ENCODE results near the gene NMNAT2.
"Not testable (repeated sequence)": the region's sequence is repeated elsewhere in the genome, so short reads cannot be mapped to it uniquely, and the experiment has no call there.

NMNAT2 gene

DNA sequence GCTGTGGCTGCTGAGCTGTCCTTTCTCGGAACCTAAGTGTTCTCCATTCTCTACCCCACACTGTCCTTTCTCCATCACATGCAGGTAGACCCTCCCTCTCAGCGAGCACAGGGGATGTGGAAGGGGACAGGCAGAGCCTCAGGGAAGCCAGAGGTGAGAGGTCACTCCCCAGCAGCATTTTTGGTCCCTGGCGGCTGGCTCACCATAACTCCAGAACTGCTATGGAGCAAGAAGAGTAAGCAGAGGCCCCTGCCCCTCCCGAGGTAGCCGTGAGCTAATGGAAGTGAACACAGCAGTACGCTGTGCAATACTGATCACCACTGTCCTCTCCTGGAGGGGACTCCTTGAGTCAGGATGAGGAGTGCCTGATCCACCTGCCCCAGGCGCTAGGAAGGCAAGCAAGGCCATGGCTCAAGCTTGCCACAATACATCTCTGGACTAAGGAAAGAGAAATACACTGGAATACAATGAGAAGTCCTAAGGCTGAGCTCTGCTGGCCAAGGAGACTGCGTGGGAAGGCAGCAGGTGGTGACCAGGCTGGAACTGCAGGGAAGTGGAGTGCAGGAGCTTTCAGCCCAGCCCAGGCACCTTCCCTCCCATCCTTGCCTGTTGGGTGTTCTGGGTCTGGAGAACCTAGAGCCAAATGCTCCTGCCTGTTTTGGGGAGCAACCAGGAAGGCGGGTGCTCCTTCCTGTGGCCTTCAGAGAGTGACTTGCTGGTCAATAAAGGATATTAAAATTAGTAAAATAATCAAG, 135.9 kb downstream of the NMNAT2 start:
- no peak for DNase-seq

DNA sequence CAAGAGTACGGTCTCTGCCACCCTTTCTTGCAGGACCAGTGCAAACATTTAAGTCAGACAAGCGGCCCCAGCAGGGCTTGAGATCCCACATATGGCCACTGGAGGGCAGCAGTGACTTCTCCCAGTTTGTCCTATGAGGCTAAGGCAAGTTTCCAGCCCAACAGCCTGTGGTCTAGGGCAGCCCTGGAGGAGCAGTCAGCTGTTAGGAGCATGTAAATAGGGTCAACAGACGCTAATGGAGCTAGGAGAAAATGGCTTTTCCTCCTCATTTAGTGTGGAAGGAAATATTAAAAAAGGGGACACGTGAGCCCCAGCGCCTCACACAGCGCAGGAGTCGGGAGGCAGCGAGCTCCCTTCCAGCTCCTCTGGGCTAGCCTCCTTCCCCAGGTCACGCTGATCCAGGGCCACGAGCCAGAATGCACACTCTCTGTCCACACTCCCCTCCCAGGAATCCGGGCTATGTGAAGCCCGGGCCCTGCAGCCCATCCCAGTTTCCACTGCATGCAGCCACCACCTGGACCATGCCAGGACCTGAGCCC, 136.6 kb downstream of the NMNAT2 start:
- peak; percentile 82 for DNase-seq

DNA sequence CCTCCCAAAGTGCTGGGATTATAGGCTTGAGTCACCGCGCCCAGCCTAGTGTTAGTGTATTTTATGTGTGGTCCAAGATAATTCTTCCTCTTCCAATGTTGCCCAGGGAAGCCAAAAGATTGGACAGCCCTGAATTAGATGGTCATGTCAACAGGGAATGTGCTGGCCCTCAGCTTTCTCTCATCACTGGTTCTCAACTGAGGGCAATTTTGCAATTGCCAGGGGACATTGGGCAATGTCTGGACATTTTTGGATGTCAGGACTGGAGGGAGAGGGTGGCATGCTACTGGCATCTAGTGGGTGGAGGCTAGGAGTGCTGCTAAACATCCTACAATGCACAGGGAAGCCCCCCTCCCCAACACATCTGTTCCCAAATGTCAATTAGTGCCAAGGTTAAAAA, 137.1 kb downstream of the NMNAT2 start:
- no peak for DNase-seq

DNA sequence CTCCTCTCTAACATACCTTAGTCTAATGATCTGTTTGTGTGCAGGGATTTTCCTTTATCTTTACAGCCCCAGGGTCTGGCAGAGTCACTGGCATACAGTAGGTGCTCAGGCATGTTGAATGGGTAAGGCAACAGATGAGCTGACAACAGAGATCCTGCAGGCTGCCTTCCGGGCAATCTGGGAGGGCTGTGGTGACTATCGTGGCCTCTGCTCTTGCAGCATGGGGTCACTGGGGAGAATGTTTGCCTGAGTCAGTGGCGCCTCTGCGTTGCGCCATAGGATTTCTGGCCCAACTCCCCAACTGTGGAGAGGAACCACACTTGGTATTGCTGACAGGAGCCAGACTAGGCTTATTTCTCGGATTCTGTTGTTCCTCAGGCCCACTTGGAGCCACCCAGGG, 138.3 kb downstream of the NMNAT2 start:
- DNase-seq, result no peak

DNA sequence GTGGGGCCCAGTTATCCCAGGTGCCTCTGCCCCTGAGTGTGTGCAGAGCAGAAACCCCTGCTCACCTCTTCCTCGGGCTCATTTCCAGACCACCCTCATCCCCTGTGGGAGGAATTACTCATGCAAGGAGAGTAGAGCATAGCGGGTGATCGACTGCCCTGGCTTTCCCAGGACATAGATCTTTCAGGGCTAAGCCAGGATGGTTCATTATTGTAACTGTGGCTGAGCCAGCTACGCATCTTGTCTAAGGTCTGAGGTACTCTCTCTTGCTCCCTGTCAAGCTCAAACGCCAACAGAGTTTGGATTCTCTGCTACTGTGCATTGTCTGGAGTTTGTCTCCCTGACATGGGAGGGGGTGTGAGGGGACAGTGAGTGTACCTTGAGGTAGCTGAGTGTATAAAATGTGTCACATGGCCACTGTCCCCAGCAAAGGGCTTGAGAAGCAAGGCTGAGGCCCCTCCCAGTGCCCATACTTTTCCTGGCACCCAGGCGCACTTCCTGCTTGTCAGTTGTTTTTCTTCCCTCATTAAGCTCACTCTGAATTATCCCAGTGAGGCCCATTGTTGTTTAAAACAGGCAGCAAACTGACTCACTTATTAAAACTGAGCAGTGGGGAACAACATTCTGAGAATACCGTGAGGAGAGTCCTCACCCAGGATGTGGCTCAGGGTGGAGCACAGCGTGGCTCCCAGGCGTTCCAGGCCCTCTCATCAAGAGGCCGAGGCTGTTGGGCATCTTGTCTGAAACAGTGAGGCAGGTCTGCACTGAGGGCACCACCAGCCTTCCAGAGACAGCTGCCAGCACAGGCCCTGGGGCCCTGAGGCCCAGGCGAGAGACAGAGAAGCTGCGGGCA, 139.2 kb downstream of the NMNAT2 start:
- DNase-seq, result no peak

DNA sequence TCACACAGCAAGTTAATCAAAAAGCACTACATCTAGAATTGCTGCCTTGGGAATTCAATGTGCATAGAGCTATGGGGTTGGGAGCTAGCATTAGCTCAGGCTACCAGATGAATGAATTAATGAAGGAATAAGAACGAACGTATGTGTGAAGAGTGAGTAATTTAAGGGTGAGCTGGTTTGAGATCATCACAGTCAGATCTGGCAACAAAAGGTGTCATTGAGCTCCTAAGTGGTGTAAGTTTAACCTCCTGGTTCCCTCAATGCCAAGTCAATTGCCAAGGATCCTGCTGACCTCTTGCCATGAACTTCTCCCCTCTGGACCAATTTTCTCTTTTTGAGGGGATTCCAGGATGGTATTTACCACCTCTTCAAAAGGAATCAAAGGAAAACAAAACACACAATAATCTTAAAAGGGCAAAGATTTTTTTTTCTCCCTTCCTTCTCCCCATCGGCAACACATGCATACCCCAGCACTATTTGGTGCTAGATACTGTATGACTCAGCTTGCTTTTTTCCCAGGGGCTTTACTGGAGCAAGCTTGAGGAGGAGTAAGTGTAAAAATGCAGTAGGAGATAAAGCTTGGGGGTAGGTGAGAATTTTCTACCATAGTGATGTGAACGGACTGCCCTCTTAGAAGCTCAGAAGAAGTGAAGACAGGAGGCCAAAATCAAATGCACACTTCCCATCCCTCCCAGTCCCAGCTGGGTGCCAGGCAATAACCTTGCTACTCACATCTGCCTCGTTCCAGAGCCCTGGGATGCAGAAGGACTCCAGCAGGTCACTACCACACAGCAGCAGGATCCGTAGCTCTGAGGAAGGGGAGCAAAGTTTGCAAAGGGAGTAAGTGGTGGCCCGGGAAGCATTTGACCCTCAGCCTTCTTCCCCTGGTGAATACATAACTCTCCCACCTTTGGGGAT, 140.1 kb downstream of the NMNAT2 start:
- DNase-seq, result no peak

DNA sequence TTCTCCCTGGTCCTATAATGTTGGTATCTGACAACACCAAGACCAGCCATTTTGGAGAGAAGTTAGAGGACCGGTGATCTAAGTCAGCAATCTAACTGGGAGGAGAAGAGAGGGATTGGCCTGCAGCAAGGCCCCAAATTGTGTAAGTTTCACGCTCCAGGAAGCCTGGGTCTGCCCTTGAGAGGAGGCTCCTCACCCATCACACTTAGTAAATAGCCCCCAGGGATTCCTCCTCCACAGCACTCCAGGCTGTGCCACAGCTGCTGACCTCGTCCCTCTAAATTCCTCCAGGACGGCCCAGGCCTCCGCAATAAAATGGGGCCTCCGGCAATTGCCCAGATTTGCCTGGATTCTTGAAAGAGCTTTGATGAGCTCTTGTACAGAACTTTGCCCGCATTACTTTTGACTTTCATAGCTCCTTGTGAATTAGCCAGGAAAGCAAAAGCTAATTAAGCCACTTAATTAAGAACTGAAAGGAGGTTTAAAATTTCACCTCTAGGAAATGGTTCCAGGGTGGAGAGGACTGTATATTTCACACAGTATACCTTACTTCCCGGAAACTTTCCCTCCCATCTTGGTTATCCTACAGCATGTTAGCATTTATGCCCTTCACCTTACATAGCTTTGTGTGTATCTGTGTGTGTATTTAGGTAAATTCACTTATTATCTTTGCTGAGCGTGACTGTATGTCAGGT, 141.6 kb downstream of the NMNAT2 start:
- DNase-seq, result no peak

DNA sequence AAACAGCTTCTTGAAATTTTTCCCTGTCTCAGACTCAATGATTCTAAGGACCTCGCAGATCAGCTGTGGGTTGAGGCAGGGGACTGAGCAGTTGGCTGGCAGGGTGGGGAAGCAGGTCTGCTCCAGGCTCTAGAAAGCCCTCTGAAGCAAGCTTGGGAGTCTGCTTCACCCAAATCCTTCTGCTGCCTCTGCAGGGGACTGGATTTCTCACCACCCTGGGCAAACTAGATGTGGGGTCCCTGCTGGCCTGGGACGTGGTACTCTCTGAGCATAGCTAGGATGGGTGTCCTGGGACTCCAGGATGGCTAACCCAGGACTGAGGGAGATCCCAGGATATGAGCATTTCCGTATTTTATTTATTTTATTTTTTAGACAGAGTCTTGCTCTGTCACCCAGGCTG, 142.9 kb downstream of the NMNAT2 start:
- no peak for DNase-seq

DNA sequence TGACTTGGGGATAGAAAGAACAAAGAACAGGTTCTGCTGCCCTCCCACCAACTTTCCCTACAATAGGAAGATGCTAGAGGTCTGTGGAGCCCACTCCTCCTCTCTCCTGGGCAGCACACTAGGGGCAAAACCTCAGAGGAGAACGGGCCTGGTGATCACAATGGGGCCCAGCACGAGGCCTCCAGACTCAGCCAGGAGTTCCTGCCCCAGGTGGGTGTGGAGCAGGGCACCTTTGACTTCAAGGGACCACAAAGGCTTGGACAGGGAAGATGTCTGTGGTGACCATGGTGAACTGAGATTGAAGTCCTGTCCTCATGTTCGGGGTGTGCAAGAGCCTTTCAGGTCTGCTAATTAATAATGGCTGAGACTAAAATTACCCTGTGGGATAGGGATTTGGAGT, 143.3 kb downstream of the NMNAT2 start:
- no peak for DNase-seq

DNA sequence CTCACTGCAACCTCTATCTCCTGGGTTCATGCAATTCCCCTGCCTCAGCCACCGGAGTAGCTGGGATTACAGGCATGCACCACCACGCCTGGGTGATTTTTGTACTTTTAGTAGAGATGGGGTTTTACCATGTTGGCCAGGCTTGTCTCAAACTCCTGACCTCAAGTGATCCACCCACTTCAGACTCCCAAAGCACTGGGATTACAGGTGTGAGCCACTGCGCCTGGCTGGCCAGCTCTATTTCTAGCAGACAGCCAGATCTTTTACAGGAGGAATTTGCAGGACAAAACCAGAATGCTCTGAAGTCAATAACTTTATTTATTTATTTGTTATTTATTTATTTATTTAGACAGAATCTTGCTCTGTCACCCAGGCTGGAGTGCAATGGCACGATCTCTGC, 144.2 kb downstream of the NMNAT2 start:
- not testable (repeated sequence) for DNase-seq

DNA sequence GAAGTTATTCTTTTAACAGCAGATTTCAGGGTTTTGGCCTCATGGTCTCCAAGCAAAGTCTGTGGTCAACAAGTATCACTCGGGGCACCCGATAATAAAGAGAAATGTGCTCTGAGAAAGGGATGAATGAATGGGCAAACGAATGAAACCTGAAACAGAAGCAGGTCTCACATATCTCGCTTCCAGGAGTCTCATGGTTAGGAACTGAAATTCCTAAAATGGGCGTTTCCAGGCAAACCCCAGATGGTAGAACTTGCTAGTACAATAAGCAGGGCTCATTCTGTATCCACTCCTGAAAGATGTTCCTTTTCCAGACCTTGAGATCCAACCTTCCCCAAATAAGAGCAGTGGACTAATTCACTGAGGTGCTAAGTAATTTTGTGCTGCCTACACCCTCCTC, 144.9 kb downstream of the NMNAT2 start:
- DNase-seq, result no peak

DNA sequence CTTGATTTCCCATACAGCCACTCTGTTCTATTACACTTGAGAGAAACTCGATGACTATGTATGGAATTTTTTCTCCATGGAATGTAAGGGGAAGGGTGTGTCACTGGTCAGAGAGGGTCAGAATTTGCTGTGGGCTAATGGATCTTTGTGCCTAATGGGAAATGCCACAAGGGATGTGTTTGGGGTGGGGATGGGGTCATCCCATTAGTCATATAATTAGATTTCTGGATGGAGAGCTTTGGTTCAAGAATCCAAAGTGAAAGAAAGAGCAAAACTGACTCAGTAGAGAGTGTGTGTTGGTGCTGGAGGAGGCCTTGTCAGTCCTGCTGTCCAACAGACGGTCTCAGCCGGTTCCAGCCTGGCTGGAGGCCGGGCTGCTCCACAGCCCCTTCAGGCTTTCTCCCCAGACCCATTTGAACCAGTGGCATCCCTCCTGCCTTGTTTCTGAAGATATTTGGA, 145.8 kb downstream of the NMNAT2 start:
- DNase-seq, result no peak

DNA sequence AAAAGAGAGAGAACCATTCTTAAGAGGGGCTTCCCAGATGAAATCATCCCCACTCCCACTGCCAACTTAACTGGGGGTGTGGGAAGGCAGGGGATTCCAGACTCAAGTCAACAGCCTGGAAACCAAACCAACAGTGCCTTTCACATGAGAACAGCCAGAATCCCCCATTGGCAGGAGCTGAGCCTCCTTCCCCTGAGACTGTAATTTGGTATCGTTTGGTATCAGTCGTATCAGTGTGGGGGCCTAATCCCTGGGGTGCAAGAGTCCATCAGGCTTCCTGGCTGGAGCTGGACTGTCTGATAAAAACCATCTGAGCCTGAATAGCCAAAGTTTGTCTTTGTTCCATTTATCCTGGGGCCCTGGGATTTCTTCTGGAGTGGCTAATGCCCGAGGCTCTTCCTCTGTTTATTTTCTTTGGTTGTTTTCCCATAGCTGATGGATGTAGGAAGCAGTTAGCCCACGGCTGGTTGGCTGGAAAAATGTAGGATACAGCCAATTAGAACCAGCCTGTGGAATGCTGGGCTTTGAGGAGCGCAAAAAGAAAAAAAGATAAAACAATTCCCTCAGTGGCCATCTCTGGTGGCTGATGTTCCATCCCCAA, 147.5 kb downstream of the NMNAT2 start:
- no peak for DNase-seq

DNA sequence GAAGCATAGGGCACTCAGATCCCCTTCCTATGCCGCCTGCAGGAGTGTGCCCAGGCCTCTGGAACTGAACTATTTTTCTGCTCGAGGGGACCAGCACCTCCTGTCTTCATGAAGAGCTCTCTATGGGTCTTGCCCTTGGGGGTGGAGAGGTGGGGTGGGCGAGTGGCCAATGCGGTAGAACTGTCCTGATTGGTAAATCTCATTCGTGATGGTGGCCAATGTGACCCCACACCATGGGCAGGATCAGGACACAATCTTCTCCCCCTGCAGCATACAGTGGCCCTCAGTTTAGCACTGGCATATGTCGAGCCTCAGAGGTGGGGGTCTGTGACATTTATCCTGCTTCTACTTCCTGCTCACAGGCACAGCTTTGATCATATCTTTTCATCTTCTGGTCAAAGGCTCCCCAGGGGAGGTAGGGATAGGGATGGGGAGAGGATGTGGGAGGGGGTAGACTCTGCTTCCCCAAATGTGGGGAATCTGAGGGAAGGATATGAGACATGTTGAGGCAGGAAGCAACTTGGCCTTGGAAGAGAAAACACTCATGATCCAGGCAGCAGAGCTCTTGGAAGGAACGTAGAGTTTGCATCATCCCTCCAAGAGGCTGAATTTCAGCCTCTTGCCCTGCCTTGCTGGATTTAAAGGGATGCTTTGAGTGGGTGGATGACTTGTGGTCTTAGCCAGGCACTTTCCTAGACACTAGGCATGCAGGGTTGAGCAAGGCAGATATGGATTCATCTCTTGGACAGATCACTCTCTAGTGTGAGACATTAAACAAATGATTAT, 150.3 kb downstream of the NMNAT2 start:
- DNase-seq, result no peak

DNA sequence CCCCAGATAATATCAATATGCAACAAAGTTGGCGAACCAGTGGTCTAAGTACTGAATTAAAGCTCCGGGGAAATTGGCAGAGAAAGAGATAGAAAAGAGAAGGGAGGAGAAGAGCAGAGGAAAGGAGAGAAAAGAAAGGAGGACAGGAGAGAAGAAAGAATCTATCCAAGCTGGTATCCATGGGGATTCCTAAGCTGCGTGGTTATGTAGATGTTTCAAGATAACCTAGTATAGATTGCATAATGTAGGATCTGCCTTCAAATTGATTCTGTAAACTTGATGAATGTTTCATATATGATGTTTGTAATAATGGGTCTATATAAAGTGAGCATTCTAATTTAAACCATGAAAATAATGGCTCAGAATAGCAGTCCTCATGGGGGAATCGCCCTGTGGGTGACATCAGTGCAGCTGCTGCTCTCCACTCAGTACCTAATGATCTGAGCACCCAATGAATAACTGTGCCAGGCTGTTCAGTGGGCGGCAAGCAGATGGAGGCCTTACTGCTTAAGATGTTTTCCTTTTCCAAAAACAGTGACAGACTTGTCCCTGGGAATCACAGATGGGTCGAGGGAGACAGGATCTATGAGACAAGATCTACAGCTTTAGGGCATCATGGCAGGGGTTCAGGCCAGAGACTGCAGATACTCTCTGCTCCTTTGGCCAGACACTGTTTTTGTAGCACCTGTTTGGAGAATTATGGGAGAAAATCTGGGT, 154.1 kb downstream of the NMNAT2 start:
- DNase-seq, result no peak

DNA sequence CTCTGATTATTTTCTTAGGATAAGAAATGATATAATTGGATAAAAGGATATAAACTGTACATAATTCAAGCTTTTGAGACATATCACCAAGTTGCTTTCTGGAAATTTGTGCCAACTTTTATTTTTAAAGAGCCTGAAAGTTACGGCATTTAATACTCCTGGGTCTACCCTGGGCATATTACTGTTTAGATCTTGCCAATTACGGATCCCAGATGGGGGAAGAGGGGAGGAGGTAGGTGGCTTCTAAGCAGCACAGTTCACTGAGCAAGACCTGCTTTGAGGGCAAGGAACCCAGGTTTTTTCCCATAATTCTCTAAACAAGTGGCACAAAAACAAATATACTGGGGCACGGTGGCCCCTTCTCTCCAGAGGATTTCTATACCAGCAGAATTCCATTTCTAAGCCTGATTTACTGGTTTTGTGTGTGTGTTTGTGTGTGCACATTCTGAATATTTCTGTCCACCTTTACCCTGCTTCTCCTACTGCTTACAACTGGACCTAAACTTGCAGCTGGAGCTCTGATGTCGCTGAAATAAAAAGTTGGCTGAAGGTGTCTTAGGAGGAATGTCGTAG, 155.5 kb downstream of the NMNAT2 start:
- DNase-seq, result no peak

DNA sequence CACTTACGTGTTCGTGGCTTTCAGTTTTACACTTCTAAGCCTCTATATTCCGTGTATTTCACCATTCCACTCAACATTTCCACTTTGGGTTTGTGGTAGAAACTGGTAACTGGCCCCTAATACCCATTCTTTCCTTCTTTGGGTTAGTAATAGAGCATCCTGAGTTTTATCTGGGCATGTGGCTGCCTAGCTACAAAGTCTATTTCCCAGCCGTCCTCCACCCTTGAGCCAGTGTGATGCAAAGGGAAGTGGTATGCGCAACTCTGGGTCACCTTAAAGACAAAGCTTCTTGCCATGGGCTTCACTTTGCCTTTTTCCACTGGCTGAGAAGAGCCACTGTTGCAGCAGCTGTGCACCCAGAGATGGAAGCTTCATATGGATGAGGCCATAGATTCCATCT, 158.3 kb downstream of the NMNAT2 start:
- no peak for DNase-seq

DNA sequence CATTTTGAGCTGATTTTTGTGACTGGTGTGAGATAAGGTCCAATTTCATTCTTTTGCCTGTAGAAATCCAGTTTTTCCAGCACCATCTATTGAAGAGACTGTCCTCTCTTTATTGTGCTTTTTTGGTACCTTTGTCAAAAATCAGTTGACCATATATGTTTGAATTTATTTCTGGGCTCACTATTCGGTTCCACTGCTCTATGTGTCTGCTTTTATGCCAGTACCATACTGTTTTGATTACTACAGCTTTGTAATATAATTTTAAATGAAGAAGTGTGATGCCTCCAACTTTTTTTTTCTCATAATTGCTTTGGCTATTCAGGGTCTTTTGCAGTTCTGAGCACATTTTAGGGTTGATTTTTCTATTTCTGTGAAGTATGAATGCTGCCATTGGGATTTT, 163.1 kb downstream of the NMNAT2 start:
- no peak for DNase-seq

DNA sequence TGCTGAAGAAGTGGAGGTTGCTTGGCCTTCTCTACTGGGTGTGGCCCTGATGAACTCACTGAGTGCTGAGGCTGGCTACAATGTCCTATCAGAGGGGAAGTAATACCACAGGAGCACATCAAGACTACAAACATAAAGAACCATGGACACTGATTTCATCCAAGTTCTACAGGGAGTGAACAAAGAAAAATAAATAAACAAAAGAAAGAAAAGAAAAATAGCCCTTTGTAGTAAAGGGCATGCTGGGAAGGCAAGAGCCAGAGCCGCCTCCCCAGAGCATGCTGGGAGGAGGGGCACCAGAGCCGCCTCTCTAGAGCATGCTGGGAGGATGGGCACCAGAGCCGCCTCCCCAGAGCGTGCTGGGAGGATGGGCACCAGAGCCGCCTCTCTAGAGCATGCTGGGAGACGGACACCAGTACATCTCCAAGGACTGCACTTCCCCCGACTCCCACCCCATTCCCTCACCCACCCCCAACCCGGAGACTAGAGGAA, 166.2 kb downstream of the NMNAT2 start:
- no peak for DNase-seq
